Endodermal cell (in vitro differentiated cells): Measurements from ENCODE around the gene SLC30A2. TPM values are rescaled to one million over a fixed set of nuclear protein-coding genes. Genes with fewer than 3 reads are reported as not detected.
A peak's percentile ranks its signal among the peaks of the same experiment; 100 is the strongest.

Experiments used
- DNase-seq: peaks from one replicate; pipeline ENCODE4 v3.0.0-alpha.2; 2017
- H3K27ac ChIP-seq: 2 replicates; pipeline ENCODE4 v1.5.1; 2013; ENCODE audit warnings: mild to moderate bottlenecking, low read depth, low read length, moderate library complexity
- H3K27me3 ChIP-seq: 2 replicates; pipeline ENCODE4 v1.6.1; 2013; ENCODE audit warnings: mild to moderate bottlenecking, low read length, moderate library complexity; ENCODE audit not compliant: insufficient read depth, control insufficient read depth, poor library complexity, severe bottlenecking
- H3K36me3 ChIP-seq: 2 replicates; pipeline ENCODE4 v1.7.0; 2013; ENCODE audit warnings: mild to moderate bottlenecking, low read length, moderate library complexity; ENCODE audit not compliant: control insufficient read depth, insufficient read depth
- H3K4me1 ChIP-seq: one replicate; pipeline ENCODE4 v1.7.0; 2013; ENCODE audit warnings: low read length; ENCODE audit not compliant: control insufficient read depth, insufficient read depth
- H3K4me3 ChIP-seq: 2 replicates; pipeline ENCODE4 v1.5.1; 2013; ENCODE audit warnings: mild to moderate bottlenecking, low read length, moderate library complexity
- H3K9ac ChIP-seq: 2 replicates; pipeline ENCODE4 v1.6.1; 2013; ENCODE audit warnings: mild to moderate bottlenecking, low read length, moderate library complexity; ENCODE audit not compliant: poor library complexity, severe bottlenecking; ENCODE audit errors: extremely low read depth
- H3K9me3 ChIP-seq: 2 replicates; pipeline ENCODE4 v1.6.1; 2013; ENCODE audit warnings: mild to moderate bottlenecking, low read length, moderate library complexity; ENCODE audit not compliant: control insufficient read depth
- H3K27ac Mint-ChIP-seq: 2 replicates; pipeline ENCODE4 v1.8.0; 2020; ENCODE audit warnings: mixed read lengths
- H3K27me3 Mint-ChIP-seq: 2 replicates; pipeline ENCODE4 v1.8.0; 2021; ENCODE audit warnings: mild to moderate bottlenecking, mixed read lengths; ENCODE audit not compliant: insufficient read depth
- H3K36me3 Mint-ChIP-seq: 2 replicates; pipeline ENCODE4 v1.8.0; 2020; ENCODE audit warnings: low read depth, mixed read lengths
- H3K4me1 Mint-ChIP-seq: 2 replicates; pipeline ENCODE4 v1.8.0; 2020; ENCODE audit warnings: mixed read lengths
- H3K4me3 Mint-ChIP-seq: 2 replicates; pipeline ENCODE4 v1.8.0; 2020; ENCODE audit warnings: mild to moderate bottlenecking, moderate library complexity, mixed read lengths
- H3K9me3 Mint-ChIP-seq: 2 replicates; pipeline ENCODE4 v1.8.0; 2020; ENCODE audit warnings: mild to moderate bottlenecking, mixed read lengths
- CTCF ChIP-seq: fragments of 200-600 bp; sonication (generic); conservative IDR thresholded peaks from 2 replicates; pipeline ENCODE4 v1.5.0; 2021; ENCODE audit warnings: antibody characterized with exemption, mild to moderate bottlenecking
- WGBS, 2 experiments: methylation state at CpG; one replicate each; pipeline versions ENCODE4 v1.1.5 to v1.1.7; 2013; ENCODE audit warnings: missing lambda C conversion rate in 2 of 2, mixed read lengths in 1 of 2; ENCODE audit not compliant: insufficient coverage in 1 of 2, insufficient read length in 1 of 2; 5-methylcytosine and 5-hydroxymethylcytosine counted together
- total RNA-seq, 2 donors: library from RNA; stranded (reverse); fragmentation: NEBNext Ultra II Directional in 1 of 2; extraction: Animal tissue kit (Norgen Biotek cat#: 25700) in 1 of 2; gene quantifications; 2 replicates in 1 of 2; 3 replicates in 1 of 2; pipeline ENCODE4 v1.2.1, GENCODE V29; 2021

The SLC30A2 gene
- total RNA-seq, 2 donors from 2014 or later: not detected

- peaks cover 5% of the 10 kb centered on the region for H3K27me3 Mint-ChIP-seq
- no peaks in the 10 kb centered on the region for H3K36me3 Mint-ChIP-seq
- Histone ChIP-seq H3K36me3 (no peaks in the 10 kb centered on the region), H3K9me3 (no peaks in the 10 kb centered on the region), H3K4me3 (no peak overlapping the region), H3K27ac (no peak overlapping the region), H3K27me3 (no peaks in the 10 kb centered on the region), H3K4me1 (no peaks in the 10 kb centered on the region), H3K9ac (no peak overlapping the region)
- WGBS, 2 experiments: 88 to 91% methylated on average over 2 of the region's 2 CpGs
- no peak for DNase-seq
- peaks cover 6% of the 10 kb centered on the region for H3K4me1 Mint-ChIP-seq
- H3K9me3 Mint-ChIP-seq: no peaks in the 10 kb centered on the region
- no peak overlapping the region for H3K4me3 Mint-ChIP-seq
- TF ChIP-seq CTCF: no peak
- no peak overlapping the region for H3K27ac Mint-ChIP-seq
Observed at GRCh38 chr1:26003756-26004155, 42.2 kb downstream of the SLC30A2 start.

GRCh38 chr1:26003262-26003661 is 42.7 kb downstream of the SLC30A2 start:
- H3K9me3 Mint-ChIP-seq: no peaks in the 10 kb centered on the region
- H3K4me1 Mint-ChIP-seq: peaks cover 11% of the 10 kb centered on the region
- Histone ChIP-seq H3K4me3 (no peak overlapping the region), H3K9ac (no peak overlapping the region), H3K27ac (no peak overlapping the region), H3K27me3 (no peaks in the 10 kb centered on the region), H3K36me3 (no peaks in the 10 kb centered on the region), H3K9me3 (no peaks in the 10 kb centered on the region), H3K4me1 (no peaks in the 10 kb centered on the region)
- no peak for TF ChIP-seq CTCF
- no peaks in the 10 kb centered on the region for H3K36me3 Mint-ChIP-seq
- WGBS, 2 experiments: 93 to 100% methylated on average over 1 to 4 of the region's 4 CpGs
- no peak for DNase-seq
- H3K27me3 Mint-ChIP-seq: peaks cover 5% of the 10 kb centered on the region
- no peak overlapping the region for H3K27ac Mint-ChIP-seq
- no peak overlapping the region for H3K4me3 Mint-ChIP-seq

DNA sequence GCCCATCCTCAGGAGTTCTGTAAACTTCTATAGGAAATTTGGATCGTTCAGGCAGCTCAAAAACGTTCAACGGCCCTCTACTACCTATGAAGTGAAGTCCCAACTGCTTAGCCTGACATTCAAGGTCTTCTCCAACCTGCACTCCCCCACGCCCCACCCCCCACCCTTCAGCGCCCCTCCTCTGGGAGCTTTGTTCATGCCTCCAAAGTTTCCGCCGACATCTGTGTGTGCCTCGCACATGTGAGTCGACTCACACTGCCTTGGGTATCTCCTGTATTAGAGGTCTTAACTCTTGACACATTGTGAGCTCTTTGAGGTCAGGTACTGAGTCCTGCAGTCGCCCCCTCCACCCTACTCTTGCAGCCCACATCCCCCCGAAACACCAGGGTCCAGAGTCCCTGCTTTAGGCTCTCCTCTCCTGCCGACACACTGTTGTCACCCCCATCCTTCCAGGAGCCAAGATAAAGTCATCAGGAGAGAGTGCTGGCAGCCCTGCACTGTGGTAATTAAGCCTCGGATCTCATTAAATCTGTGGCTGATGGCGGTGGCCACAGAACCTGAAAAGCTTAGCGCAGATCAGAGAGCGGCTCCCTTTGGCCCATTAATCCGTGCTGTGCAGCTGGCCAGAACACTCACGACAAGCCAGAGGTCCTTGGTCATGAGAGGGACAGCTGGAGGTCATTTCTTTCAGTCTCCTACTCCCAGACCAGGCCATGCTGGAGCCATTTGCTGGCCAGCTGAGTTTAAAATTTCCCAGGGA is 46.7 kb downstream of the SLC30A2 start:
- Histone ChIP-seq H3K36me3 (no peaks in the 10 kb centered on the region), H3K4me3 (no peak overlapping the region), H3K27me3 (no peaks in the 10 kb centered on the region), H3K4me1 (peaks cover 5% of the 10 kb centered on the region), H3K27ac (no peak overlapping the region), H3K9me3 (no peaks in the 10 kb centered on the region), H3K9ac (no peak overlapping the region)
- WGBS, 2 experiments: 89 to 96% methylated on average over 7 to 18 of the region's 18 CpGs
- DNase-seq: no peak
- Mint-ChIP-seq H3K9me3 (no peaks in the 10 kb centered on the region), H3K4me1 (peaks cover 22% of the 10 kb centered on the region), H3K4me3 (no peak overlapping the region), H3K36me3 (no peaks in the 10 kb centered on the region), H3K27me3 (peaks cover 3% of the 10 kb centered on the region), H3K27ac (peak overlapping the region; percentile 53)
- no peak for TF ChIP-seq CTCF
